Measurements from ENCODE around the gene ARHGAP15.
A peak's percentile ranks its signal among the peaks of the same experiment; 100 is the strongest.

Gene ARHGAP15

DNA sequence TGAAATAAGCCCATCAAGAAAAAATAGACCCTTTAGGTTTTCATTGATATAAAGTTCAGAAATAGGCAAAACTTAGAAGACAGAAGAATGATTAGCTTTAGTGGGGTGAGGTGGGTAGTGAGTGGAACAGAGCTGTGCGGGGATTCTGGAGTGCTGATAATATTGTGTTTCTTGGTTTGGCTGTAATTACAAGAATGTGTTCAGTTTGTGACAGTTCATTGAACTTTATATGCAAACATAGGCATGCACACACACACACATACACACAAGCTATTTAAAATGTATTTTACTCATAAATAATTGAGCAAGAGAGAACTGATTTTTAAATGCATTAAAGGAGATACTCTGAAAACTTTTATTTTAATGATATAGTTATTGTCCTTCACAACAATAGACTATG lies 17.1 kb downstream of the ARHGAP15 start:
- DNase-seq: no peak

DNA sequence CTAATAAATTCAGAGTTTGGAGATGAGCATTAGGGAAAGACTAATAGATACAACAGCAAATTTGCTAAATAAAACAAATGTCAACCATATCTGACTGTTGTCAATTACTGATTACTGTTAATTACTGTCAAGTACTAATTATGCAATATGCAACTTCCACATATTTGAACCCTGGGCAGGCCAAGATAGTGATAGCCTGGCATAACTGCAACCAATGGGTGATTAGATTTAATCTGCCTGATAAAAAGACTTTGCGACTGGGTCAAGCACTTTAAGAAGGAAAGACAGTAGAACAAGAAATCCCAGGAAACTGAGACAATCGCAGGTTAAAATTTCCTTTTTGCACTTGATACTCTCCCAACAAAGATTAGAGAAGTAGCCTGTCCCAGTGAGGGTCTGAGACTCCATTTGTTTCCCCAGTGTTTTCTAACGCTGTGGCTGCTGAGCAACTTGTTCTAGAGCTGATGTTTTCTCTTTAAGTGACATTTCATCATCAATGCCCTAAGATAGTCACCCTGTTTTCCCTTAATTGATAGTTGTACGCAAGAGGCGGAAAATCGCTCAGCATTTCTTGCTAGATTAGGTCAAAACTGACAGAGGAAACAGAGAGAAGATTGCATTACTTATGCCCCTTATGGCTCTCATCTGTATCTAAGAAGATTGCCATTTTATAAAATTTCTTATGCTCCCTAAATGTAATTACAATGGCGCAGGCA lies 17.8 kb downstream of the ARHGAP15 start:
- no peak for DNase-seq

DNA sequence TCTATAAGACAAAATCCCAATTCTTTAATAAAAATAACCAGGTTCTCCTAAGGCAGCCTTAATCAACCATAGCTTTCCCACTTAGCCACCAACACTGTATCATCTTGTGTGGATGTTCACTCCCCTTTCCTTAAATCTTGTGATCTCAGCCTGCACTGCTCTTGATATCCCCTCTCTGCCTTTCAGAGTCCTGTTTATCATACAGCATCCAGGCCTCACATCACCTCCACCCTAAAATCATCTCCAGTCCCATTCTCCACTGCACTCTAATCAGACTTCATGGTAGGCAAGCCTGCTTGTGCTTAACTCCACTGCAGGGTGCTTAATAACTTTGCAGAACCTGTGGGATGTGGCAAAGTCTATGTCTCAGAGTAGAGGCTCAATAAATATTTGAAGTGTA lies 18.8 kb downstream of the ARHGAP15 start:
- DNase-seq: no peak

DNA sequence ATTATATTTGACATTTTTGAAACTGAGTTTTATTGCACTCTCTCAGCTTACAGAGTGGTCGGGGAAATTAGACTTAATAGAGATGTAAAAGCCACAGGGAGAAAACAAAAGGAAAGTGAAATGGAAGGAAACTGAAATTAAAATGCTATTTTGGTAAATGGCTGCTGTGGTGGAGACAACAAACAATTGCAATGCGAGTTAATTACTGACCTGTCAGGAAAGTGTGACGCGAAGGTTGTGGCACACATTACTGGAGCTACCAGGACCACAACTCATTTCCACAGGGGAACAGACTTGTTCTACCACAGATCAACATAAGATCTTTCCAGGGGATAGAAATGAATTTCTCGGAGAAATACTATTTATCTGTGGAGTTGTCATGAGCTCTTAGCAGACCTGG lies 19.5 kb downstream of the ARHGAP15 start:
- DNase-seq: no peak

DNA sequence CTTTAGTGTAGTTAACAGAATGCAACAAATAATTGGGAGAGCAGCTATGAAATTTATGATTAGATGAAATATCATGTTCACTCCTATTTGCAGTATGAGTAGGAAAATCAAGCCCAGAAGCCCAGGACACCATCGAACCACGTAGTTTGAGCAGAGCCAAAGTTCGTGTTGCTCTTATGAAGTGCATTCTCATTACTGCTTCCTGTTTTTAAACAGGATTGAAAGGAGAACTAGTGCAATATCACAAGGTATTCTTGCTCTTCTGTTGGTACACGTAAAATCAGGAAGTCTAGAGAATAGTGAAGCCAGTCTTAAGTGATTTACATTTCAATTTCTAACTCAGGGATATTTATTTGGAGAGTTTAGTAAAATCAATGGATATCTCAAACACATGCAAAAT lies 21.1 kb downstream of the ARHGAP15 start:
- DNase-seq: peak; percentile 88 to 92

DNA sequence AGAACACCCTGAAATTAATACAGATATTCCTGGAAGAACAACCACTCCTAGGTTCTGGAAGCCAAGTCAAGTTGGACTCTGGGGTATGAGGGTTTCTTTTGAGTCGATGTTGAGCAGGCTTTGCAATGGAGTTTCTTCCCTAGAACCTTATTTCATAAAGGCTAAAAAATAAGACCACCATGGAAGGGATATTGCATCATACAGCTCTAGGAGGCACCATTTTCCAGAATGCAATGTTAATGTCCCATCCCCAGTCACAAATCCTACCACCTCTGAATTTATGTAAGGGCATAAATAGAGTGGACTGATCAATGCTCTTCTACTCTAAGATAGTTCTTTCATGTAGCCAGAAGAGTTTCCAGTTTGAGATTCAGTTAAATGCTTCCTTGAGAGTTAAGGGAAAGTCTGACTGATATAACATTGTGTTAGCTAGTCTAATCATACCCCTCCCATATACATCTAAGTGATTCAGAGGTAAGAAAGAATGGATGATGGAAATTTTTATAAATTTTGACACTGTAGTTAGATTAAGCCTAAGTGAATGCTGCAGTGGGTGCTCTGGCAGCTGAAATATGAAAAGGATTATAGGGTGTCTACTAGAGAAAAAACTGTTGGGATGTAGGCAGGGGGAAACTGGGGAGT lies 22.0 kb downstream of the ARHGAP15 start:
- no peak for DNase-seq

GRCh38 chr2:143152219-143152618 lies 23.0 kb downstream of the ARHGAP15 start:
- no peak for DNase-seq

GRCh38 chr2:143152637-143153036 lies 23.4 kb downstream of the ARHGAP15 start:
- no peak for DNase-seq

DNA sequence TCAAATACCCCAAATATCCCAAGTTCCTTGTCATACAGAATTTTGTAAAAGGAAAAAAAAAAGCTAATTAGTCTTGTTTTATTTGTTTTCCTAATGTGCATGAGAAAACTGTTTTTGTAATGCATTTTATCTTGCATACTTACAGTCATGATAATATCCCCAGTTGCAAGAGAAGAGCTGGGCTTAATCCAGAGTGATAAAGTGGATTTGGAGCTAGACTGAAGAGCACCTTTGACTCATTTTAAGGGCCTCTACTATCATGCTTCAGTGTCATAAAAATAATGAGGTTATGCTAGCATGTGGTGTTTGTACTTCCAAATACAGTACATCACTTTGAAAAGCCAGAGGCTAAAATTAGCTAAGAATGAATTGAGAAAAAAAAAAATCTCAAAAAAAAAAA lies 26.4 kb downstream of the ARHGAP15 start:
- DNase-seq: no peak

- no peak for DNase-seq
Measured at GRCh38 chr2:143157001-143157400, 27.8 kb downstream of the ARHGAP15 start.

DNA sequence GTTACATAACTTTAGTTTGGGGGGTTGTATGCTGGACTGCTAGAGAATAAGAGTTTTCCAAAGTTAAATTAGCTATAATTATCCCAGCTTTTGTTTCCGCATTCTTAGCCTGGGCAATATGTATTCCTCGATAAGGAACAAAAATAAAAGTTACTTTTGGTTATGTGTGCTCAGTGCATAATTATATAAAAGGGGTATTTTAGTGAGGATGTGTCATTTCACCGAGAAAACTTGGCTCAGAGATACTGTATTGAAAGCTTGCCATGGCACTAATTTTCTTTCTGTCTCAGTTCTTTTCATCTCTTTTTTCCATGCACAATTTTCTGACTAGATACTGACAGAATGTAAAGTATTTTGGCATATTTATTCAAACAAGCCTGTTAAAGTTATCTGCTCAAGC lies 28.2 kb downstream of the ARHGAP15 start:
- no peak for DNase-seq

- no peak for DNase-seq
Measured at GRCh38 chr2:143158098-143158497, 28.9 kb downstream of the ARHGAP15 start.

DNA sequence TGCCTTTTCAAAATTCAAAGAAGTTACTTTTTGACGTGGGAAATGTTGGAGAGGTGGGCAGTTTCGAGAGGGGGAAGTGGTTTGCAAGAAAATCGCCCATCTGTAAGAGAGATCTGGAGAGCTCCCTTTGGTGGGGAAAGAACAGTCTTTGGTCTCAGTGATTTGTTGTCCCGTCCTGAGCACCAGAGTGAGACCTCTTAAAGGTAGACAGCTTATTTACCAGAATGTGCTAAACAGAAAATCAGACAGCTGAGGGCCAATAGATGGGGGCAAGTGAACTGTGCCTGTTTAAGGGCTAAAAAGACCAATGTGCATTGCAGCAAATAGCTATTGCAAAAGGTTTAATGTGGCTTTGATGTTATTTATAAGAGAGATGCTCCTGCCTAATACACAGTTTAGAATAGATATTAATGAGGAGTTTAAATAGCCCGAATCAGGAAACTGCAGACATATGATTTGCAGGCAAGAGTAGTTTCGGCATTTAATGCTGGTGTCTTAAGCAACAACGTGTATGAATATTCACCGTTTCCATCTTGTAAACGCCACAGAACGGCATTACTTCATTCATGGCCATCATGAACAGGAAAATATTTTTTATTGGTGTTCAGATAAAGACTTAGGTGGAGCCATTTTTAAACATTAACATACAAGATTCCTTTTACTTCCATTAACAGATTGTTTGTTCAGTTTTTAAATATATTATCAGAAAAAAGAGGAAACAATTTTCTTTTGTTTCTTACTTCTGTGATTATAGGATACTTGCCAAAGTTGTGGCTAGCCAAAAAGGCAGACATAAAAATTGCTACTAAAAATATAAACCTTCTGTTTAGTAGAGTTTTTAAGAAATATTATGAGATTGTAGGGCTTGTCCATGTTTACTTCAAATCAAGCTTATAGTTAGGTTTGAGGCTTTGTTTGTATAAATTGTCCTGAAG lies 29.6 kb downstream of the ARHGAP15 start:
- no peak for DNase-seq

DNA sequence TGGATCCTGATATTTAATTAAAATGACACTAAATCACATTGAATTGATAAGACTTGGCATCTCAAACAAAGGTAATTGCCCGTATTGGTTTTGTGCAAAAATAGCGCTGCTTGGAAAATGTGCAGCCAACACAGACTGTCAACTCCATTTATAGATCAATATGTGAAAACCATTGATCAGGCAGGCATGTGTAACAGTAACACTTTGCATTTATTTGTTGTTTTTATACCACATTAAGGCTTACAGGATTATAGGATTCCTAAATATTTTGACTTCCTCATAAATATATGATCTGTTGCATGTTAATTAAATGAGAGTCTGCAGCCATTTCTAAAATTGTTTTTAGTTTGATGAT lies 30.2 kb downstream of the ARHGAP15 start:
- no peak for DNase-seq

- no peak for DNase-seq
Measured at GRCh38 chr2:143160732-143161707, 31.8 kb downstream of the ARHGAP15 start.

DNA sequence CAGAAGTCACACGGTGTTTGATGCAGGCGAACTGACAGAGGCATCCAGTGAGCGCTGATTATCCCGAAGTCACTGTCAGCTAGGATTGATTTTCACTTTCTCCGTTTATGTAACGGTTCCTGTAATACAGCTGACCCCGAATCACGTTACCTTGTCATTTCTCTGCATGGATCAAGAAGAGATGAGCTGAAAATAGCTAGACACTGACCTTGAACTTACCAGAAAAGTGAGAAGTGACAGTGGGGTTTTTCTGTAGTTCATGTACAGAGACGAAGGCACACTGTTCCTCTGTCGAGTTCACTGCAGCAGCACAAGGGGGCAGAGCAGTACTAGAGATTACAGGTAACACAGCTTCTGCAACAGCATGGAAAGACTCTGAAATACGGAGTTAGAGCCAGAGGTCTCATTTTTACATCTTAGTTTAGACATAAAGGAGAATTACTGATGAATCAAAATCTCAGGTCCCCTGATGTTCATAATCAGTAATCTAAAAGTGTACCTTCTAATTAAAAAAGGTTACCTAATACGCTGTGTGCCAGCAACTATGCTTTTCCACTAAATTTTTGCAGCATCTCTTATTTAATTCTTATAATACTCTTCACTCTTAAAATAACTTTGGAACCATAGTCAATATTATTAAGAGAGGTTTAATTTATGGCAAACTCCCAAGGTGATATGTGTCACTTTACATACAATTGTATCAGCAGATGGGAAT lies 33.1 kb downstream of the ARHGAP15 start:
- no peak for DNase-seq

DNA sequence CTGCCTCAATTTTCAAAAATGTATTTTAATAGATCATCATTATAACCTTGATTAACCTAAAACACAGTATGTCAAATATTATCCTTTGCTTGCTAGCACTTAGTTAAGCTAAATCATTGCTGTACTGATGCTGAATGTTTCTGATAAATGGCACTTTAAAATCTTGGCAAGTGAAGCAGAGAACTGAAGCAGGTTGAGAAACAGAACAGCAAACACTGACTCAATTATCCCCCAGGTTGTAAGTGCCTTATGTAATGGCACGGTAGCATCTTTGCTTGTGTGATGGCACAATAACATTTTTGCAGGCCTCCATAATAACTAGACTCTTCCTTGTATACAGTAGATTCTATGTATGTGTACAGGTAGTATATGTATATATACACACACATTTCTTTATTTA lies 33.8 kb downstream of the ARHGAP15 start:
- DNase-seq: no peak

- DNase-seq: no peak
Measured at GRCh38 chr2:143163499-143163898, 34.3 kb downstream of the ARHGAP15 start.

DNA sequence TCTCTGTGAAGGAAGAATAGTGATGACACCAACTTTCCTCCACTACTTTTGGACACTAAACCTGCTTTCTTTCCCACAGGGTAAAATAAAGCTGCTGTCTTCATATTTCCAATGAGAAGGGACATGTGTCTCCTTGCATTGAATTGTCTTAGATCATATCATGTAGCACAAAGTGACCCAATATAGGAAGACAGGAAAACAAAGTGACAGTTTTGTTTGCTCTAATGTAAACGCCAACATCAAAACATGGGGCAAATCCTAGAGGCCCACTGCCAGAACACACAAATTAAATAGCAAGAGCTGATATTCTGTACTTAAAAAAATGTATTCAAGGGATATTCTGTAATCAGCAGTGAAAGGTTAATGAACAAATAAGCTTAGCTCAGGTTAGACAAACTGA lies 36.1 kb downstream of the ARHGAP15 start:
- no peak for DNase-seq

DNA sequence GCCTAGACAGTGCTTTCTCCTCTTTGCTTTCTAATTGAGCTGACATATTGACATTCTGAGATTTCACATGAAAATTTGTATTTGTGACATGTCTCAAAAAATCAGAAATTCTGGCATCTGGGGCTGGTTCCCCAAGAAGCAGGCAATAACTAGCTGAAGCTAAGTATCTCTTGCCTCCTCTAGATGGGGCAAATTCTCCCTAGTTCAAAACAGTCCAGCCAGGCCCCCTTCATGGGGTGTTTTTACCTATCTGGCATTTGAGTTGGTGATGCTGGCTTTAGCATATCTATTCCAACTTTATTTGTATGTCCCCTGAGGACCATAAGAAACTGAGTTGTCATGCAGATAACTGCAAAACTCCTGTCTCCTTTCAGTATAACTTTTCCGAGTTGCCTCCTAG lies 39.9 kb downstream of the ARHGAP15 start:
- DNase-seq: no peak

DNA sequence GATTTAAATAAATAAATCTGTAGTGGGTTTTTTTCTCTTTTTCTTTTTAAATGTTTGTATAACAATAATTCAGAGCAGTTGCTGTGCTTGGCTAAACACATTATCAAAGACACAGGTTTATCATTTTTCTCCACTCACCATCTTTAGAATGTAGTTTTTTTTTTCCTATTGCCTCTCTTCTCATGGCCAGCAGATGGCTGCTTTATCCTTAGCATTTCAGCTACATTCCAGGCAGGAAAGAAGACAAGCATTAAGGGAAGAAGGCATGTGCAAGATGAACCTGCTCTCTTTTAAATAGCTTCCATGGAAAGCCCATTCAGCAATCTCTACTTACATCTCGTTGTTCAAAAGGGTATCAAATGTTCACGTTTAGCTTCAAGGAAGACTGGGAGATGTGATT lies 42.6 kb downstream of the ARHGAP15 start:
- no peak for DNase-seq

DNA sequence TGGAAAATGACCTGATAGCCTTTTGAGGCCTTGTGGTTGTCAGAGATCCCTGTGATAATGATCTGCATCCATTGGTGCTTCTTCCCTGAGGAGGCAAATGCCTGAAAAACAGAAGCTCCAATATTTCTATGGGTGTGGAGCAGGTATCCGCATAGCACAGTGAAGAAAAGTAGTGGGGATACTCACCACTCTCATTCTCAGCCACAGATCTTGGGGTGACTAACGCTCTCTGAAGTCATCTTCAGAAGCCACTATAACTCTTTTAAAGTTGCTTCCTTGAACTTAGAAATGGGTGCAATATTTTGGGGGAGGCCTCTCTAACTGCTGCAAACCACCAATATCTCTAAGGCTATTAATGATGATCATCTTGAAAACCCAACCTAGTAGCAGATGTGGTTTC lies 46.2 kb downstream of the ARHGAP15 start:
- DNase-seq: no peak
